K562 (cell line): ENCODE measurements around the gene INSYN2B.

Experiments used
- ESRRA ChIP-seq: fragments of 450-650 bp; IDR thresholded peaks from 2 replicates; pipeline ENCODE4 v1.6.1; 2014; ENCODE audit warnings: low read depth, mild to moderate bottlenecking, moderate library complexity, borderline replicate concordance
- PHF21A ChIP-seq: fragments of 450-650 bp; IDR thresholded peaks from 2 replicates; pipeline ENCODE4 v1.6.1; 2017; ENCODE audit warnings: low read depth, borderline replicate concordance
- SMAD3 ChIP-seq: fragments of 450-650 bp; formaldehyde crosslinking; conservative IDR thresholded peaks from 2 replicates; pipeline ENCODE4 v1.4.0; 2020; ENCODE audit warnings: mild to moderate bottlenecking
- TF ChIP-seq, protein P1 (sequence below): sonication (generic); formaldehyde crosslinking; IDR thresholded peaks from 2 replicates; pipeline ENCODE4 v1.8.0; 2022; ENCODE audit warnings: mild to moderate bottlenecking, low read depth, missing genetic modification reagents
- TF ChIP-seq, protein P2 (sequence below), 3 experiments: IDR thresholded peaks in 2 of 3; conservative IDR thresholded peaks in 1 of 3; 2 replicates each; pipeline ENCODE4 v1.5.1; 2011 to 2012; ENCODE audit warnings: low read length in 3 of 3, mild to moderate bottlenecking in 3 of 3, control low read depth in 2 of 3, improper control_type of control experiment in 1 of 3, inconsistent platforms in 1 of 3, low read depth in 1 of 3, mixed read lengths in 1 of 3, moderate library complexity in 1 of 3; ENCODE audit not compliant: insufficient read depth in 2 of 3

DNA sequence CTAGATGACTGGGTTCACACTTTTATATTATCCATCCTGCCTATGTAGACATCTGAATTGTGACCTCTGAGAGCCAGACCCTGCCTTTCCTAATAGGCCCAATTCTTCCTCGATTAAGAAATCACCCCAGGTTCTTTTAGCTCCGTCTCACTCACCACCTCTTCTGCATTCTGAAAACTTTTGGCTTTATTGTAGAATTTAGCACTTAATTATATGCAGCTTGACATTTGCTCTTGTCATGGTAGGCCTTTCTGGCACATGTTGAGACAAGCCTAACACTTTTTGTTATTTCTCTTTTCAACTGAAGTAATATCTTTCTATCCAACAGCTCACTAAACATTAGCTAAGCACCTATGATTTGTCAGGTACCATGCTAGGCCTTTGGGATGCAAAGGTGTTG lies 163.3 kb downstream of the INSYN2B start:
- TF ChIP-seq SMAD3 (CRISPR knock-in tag) = no peak
- TF ChIP-seq, protein P1, sequence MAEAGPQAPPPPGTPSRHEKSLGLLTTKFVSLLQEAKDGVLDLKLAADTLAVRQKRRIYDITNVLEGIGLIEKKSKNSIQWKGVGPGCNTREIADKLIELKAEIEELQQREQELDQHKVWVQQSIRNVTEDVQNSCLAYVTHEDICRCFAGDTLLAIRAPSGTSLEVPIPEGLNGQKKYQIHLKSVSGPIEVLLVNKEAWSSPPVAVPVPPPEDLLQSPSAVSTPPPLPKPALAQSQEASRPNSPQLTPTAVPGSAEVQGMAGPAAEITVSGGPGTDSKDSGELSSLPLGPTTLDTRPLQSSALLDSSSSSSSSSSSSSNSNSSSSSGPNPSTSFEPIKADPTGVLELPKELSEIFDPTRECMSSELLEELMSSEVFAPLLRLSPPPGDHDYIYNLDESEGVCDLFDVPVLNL (CRISPR knock-in tag) = no peak
- TF ChIP-seq, protein P2, sequence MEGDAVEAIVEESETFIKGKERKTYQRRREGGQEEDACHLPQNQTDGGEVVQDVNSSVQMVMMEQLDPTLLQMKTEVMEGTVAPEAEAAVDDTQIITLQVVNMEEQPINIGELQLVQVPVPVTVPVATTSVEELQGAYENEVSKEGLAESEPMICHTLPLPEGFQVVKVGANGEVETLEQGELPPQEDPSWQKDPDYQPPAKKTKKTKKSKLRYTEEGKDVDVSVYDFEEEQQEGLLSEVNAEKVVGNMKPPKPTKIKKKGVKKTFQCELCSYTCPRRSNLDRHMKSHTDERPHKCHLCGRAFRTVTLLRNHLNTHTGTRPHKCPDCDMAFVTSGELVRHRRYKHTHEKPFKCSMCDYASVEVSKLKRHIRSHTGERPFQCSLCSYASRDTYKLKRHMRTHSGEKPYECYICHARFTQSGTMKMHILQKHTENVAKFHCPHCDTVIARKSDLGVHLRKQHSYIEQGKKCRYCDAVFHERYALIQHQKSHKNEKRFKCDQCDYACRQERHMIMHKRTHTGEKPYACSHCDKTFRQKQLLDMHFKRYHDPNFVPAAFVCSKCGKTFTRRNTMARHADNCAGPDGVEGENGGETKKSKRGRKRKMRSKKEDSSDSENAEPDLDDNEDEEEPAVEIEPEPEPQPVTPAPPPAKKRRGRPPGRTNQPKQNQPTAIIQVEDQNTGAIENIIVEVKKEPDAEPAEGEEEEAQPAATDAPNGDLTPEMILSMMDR (IDR thresholded peaks at IDR 0.05 in 2 of 3, conservative IDR thresholded peaks at IDR 0.05 in 1 of 3; ENCODE audit: insufficient read depth in 2 of 3, low read depth in 1 of 3, low read length in 3 of 3) = no peak
- TF ChIP-seq ESRRA = no peak
- TF ChIP-seq PHF21A = no peak
